Activated T-cell treated with anti-CD3 and anti-CD28 coated beads, Interleukin-2, amount 50 U/mL, for 24 hours (primary cell): ENCODE results near the gene SLC17A5.

Source experiments
- DNase-seq: peaks from one replicate; pipeline ENCODE4 v3.0.0-alpha.2; 2020
- H3K27ac Mint-ChIP-seq: 2 replicates; pipeline ENCODE4 v1.8.0; 2020; ENCODE audit warnings: mild to moderate bottlenecking, mixed read lengths
- H3K27me3 Mint-ChIP-seq: 2 replicates; pipeline ENCODE4 v1.8.0; 2020; ENCODE audit warnings: mixed read lengths
- H3K36me3 Mint-ChIP-seq: 2 replicates; pipeline ENCODE4 v1.8.0; 2020; ENCODE audit warnings: low read depth, mixed read lengths
- H3K4me1 Mint-ChIP-seq: 2 replicates; pipeline ENCODE4 v1.8.0; 2020; ENCODE audit warnings: low read depth, mixed read lengths
- H3K4me3 Mint-ChIP-seq: 2 replicates; pipeline ENCODE4 v1.8.0; 2020; ENCODE audit warnings: mild to moderate bottlenecking, moderate library complexity, mixed read lengths
- H3K9me3 Mint-ChIP-seq: 2 replicates; pipeline ENCODE4 v1.8.0; 2020; ENCODE audit warnings: mixed read lengths

SLC17A5 gene

DNA sequence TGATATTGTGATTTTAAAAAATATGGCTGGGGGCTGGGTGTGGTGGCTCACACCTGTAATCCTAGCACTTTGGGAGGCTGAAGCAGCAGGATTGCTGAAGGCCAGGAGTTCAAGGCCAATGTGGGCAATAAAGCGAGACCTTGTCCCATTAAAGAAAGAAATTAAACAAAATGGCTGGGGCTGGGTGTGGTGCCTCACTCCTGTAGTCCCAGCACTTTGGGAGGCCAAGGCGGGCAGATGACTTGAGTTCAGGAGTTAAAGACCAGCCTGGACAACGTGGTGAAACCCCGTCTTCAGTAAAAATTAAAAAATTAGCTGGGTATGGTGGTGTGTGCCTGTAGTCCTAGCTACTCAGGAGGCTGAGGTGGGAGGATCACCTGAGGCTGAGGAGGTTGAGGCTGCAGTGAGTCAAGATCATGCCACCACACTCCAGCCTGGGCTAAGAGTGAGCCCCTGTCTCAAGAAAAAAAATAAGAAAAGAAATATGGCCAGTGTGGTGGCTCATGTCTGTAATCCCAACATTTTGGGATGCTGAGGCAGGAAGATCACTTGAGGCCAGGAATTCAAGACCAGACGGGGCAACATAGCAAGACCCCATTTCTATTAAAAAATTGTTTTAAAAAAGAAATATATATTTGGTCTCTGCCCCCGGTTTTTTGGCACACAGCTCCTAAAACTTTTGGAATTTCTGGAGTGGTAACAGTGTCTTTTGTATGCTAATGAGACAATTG lies 39.8 kb downstream of the SLC17A5 start:
- no peaks in the 10 kb centered on the region for H3K9me3 Mint-ChIP-seq
- no peak overlapping the region for H3K4me3 Mint-ChIP-seq
- H3K27ac Mint-ChIP-seq, result no peak overlapping the region
- peaks cover 4% of the 10 kb centered on the region for H3K4me1 Mint-ChIP-seq
- DNase-seq, result no peak
- H3K36me3 Mint-ChIP-seq, result peaks cover 53% of the 10 kb centered on the region
- H3K27me3 Mint-ChIP-seq, result no peaks in the 10 kb centered on the region

GRCh38 chr6:73612611-73613010 lies 41.2 kb downstream of the SLC17A5 start:
- Mint-ChIP-seq H3K36me3 (peaks cover 58% of the 10 kb centered on the region), H3K9me3 (no peaks in the 10 kb centered on the region), H3K27ac (no peak overlapping the region), H3K4me1 (peaks cover 4% of the 10 kb centered on the region), H3K27me3 (no peaks in the 10 kb centered on the region), H3K4me3 (no peak overlapping the region)
- no peak for DNase-seq

DNA sequence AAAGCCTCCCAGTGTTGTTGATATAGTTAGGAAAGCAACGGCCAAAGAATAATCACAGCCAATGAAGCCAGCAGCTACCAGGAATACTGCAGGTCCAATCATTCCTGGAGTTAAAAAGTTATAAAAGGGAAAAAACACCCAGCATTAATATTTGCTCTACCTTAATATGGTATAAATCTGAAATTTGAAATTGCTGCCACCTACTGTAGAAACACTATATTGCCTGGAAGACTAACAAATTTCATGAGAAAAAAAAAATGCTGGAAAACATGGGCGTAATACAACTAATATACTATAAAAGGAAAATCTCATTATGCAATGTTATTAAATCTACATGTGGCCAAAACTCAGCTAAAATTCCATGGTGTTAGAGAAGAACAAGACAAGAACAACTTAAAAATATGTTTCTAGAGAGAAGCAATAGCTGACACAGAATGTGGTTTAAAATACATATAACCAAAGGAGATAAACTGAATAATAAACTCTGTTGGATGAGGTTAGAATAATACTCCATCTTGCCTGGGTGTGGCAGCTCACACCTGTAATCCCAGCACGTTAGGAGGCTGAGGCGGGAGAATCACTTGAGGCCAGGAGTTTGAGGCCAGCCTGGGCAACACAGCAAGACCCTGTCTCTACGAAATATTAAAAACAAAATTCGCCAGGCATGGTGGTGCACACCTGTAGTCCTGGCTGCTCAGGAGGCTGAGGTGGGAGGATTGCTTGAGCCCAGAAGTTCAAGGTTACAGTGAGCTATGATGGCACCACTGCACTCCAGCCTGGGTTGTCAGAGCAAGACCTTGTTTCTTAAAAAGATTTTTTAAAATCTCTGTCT lies 43.1 kb downstream of the SLC17A5 start:
- peaks cover 4% of the 10 kb centered on the region for H3K4me1 Mint-ChIP-seq
- H3K9me3 Mint-ChIP-seq, result no peaks in the 10 kb centered on the region
- H3K4me3 Mint-ChIP-seq, result no peak overlapping the region
- H3K36me3 Mint-ChIP-seq, result peaks cover 62% of the 10 kb centered on the region
- H3K27me3 Mint-ChIP-seq, result no peaks in the 10 kb centered on the region
- no peak overlapping the region for H3K27ac Mint-ChIP-seq
- DNase-seq, result no peak

DNA sequence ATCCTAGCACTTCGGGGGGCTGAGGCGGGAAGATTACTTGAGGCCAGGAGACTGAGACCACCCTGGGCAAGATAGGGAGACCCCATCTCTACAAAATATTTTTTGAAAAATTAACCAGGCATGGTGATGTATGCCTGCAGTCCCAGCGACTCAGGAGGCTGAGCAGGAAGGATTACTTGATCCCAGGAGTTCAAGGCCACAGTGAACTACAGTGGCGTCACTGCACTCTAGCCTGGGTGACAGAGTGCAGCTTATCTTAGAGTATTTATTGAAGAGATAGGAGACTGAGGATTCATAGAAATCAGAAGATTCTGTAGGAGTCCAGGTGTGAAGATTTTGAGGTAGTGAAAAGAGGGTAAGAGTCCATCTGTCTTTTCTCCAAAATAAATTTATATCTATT lies 45.0 kb downstream of the SLC17A5 start:
- H3K4me3 Mint-ChIP-seq, result no peak overlapping the region
- H3K4me1 Mint-ChIP-seq, result peaks cover 4% of the 10 kb centered on the region
- DNase-seq, result no peak
- no peak overlapping the region for H3K27ac Mint-ChIP-seq
- no peaks in the 10 kb centered on the region for H3K9me3 Mint-ChIP-seq
- H3K36me3 Mint-ChIP-seq, result peaks cover 56% of the 10 kb centered on the region
- H3K27me3 Mint-ChIP-seq, result no peaks in the 10 kb centered on the region

DNA sequence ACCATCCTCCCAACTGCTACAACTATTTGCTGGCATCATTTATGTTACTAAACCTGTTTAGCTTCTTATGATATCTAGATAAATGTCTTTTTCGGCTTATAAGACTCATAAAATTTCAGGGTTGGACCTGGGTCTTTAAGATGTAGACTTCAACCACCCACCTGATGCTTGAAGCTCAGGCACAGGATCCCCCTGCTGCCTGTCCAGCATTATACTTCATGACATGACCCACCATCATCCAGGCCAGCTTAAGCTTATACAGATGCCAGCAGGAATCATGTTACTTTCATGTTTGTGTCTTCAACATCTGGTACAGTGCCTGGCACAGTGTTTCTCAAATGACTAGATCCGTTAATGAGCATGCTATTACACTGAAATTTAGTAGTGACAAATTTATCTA lies 47.4 kb downstream of the SLC17A5 start:
- Mint-ChIP-seq H3K27me3 (no peaks in the 10 kb centered on the region), H3K4me1 (peaks cover 4% of the 10 kb centered on the region), H3K9me3 (no peaks in the 10 kb centered on the region), H3K4me3 (no peak overlapping the region), H3K36me3 (peaks cover 49% of the 10 kb centered on the region), H3K27ac (no peak overlapping the region)
- DNase-seq, result no peak

DNA sequence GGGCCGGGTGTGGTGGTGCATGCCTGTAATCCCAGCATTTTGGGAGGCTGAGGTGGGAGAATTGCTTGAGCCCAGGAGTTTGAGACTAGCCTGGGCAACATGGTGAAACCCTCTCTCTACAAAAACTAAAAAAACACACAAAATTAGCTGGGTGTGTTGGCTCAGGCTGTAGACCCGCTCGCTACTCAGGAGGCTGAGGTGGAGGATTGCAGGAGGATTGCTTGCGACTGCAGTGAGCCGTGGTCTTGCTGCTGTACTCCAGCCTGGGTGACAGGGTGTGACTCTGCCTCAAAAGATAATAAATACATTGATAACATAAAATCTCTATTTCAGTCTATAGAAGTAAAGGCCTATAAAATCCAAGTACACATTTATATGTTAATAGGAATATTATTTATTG lies 49.3 kb downstream of the SLC17A5 start:
- Mint-ChIP-seq H3K4me3 (no peak overlapping the region), H3K9me3 (no peaks in the 10 kb centered on the region), H3K36me3 (peaks cover 48% of the 10 kb centered on the region), H3K27ac (no peak overlapping the region), H3K27me3 (no peaks in the 10 kb centered on the region), H3K4me1 (no peaks in the 10 kb centered on the region)
- no peak for DNase-seq

- no peak for DNase-seq
- Mint-ChIP-seq H3K36me3 (peaks cover 47% of the 10 kb centered on the region), H3K27me3 (no peaks in the 10 kb centered on the region), H3K9me3 (no peaks in the 10 kb centered on the region), H3K27ac (no peak overlapping the region), H3K4me3 (no peak overlapping the region), H3K4me1 (no peaks in the 10 kb centered on the region)
These were observed 49.8 kb downstream of the SLC17A5 start for GRCh38 chr6:73604020-73604419.

GRCh38 chr6:73586416-73586974 lies 67.3 kb downstream of the SLC17A5 start:
- DNase-seq, result no peak
- Mint-ChIP-seq H3K4me3 (peak overlapping the region; percentile 76), H3K9me3 (no peaks in the 10 kb centered on the region), H3K27ac (peak overlapping the region; percentile 97), H3K36me3 (no peaks in the 10 kb centered on the region), H3K27me3 (no peaks in the 10 kb centered on the region), H3K4me1 (peaks cover 28% of the 10 kb centered on the region)

DNA sequence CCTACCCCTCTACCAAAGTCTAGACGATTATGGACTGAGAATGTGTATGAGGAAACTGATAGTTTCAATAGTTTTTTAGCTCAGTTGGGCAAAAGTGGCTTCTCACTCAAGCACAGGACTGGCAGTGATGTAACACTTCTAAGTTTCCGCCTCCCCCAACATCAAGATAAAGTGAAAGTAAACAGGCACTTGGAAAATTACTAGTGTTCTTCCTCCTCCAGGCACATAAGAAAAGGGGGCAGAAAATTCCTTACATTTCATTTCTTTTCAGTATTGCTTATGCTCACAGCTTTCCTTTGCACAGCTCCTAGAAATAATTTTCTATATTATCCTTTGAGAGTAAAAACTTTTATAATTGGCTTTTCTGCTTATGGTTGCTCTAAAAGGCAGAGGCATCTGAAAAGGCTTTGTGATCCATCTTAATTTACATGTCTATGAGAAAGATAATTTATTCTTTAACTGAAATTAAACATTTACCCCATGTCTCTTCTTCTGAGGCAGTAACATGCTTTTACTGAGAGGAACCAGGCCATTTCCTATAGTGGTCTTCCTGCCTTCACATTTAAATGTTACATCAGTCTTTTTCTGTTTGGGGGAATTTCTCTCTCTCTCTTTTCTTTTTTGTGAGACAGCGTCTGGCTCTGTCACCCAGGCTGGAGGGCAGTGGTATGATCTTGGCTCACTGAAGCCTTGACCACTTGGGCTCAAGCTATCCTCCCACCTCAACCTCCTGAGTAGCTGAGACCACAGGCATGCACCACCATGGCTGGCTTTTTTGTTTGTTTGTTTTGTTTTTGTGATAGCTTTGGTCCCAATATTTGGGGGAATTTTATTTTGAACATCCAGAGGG lies 68.0 kb downstream of the SLC17A5 start:
- Mint-ChIP-seq H3K27me3 (no peaks in the 10 kb centered on the region), H3K36me3 (no peaks in the 10 kb centered on the region), H3K4me3 (peak overlapping the region; percentile 76), H3K4me1 (peaks cover 33% of the 10 kb centered on the region), H3K27ac (peak overlapping the region; percentile 97), H3K9me3 (no peaks in the 10 kb centered on the region)
- peak; percentile 49 for DNase-seq

- Mint-ChIP-seq H3K27me3 (no peaks in the 10 kb centered on the region), H3K27ac (peak overlapping the region; percentile 97), H3K4me1 (peaks cover 38% of the 10 kb centered on the region), H3K36me3 (no peaks in the 10 kb centered on the region), H3K9me3 (no peaks in the 10 kb centered on the region), H3K4me3 (no peak overlapping the region)
- DNase-seq, result no peak
These were observed 72.5 kb downstream of the SLC17A5 start for GRCh38 chr6:73581293-73581692.

GRCh38 chr6:73580247-73581149 lies 73.3 kb downstream of the SLC17A5 start:
- peak overlapping the region; percentile 97 for H3K27ac Mint-ChIP-seq
- peaks cover 2% of the 10 kb centered on the region for H3K36me3 Mint-ChIP-seq
- H3K4me1 Mint-ChIP-seq, result peaks cover 32% of the 10 kb centered on the region

DNA sequence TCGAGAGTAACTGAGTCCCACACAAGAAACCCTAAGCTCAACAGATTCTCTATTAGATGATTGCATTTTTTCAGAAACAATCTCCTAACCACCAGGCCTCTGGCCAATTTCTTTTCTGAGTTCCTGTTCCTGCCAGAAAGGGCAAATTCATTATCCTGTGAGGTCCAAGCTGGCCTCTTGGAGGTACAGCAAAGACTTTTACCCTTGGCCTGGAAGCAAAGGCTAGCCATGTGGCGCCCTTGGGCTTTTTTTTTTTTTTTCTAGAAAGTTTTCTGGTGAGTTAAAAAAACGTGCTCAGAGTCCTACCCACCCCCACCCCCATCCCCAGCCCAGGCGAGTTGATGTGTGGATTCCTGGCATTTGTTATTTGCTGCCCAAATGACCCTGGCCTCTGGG lies 73.9 kb downstream of the SLC17A5 start:
- H3K36me3 Mint-ChIP-seq, result peaks cover 2% of the 10 kb centered on the region
- no peak for DNase-seq
- H3K27ac Mint-ChIP-seq, result peak overlapping the region; percentile 97

More at GRCh38 chr6:73580247-73581149, 73.3 kb downstream of the SLC17A5 start:
- peak; percentile 81 for DNase-seq
- Mint-ChIP-seq H3K4me3 (peak overlapping the region; percentile 64), H3K9me3 (peaks cover 2% of the 10 kb centered on the region), H3K27me3 (no peaks in the 10 kb centered on the region)

DNA sequence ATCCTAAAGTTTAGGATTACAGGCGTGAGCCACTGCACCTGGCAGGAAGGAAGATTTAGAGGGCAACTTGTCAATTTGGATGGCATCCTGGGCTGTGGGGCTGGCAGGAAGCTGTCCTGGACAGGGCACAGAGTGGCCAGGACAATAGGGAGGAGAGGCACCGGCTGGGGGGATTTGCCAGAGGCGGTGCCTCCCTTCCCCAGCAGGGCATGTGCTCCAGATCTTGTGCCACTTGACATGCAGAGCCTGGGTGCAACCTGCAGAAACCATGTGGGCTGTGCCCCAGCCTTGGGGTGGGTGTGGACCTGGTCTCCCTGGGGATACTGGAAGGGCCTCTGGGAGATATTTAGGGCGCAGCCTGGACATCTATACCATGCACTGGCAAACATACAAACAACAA lies 74.4 kb downstream of the SLC17A5 start:
- Mint-ChIP-seq H3K27ac (peak overlapping the region; percentile 97), H3K9me3 (peaks cover 2% of the 10 kb centered on the region), H3K27me3 (no peaks in the 10 kb centered on the region), H3K4me1 (peaks cover 27% of the 10 kb centered on the region), H3K4me3 (no peak overlapping the region), H3K36me3 (peaks cover 2% of the 10 kb centered on the region)
- DNase-seq, result peak; percentile 45

More for the DNA sequence above, 73.9 kb downstream of the SLC17A5 start:
- H3K9me3 Mint-ChIP-seq, result peaks cover 2% of the 10 kb centered on the region
- H3K4me3 Mint-ChIP-seq, result peak overlapping the region; percentile 64
- H3K27me3 Mint-ChIP-seq, result no peaks in the 10 kb centered on the region
- peaks cover 27% of the 10 kb centered on the region for H3K4me1 Mint-ChIP-seq
